OCI-LY1 (cell line): ENCODE data around the gene AIF1L.

ENCODE experiments used
- H2AFZ ChIP-seq: fragments of 200-600 bp; sonication (generic), shearing (Covaris generic); 2 replicates; pipeline ENCODE4 v1.6.0; 2014; ENCODE audit warnings: antibody characterized with exemption, mild to moderate bottlenecking, low read length
- H3F3A ChIP-seq: fragments of 200-600 bp; sonication (generic), shearing (Covaris generic); 2 replicates; pipeline ENCODE4 v1.6.0; 2014; ENCODE audit warnings: mild to moderate bottlenecking, antibody characterized with exemption, low read length, moderate library complexity; ENCODE audit not compliant: insufficient read depth
- H3K27ac ChIP-seq: fragments of 200-600 bp; sonication (generic); 2 replicates; pipeline ENCODE4 v1.5.1; 2014; ENCODE audit warnings: low read length, mixed run types, mild to moderate bottlenecking, low read depth; ENCODE audit not compliant: poor library complexity, severe bottlenecking
- H3K27me3 ChIP-seq: fragments of 200-600 bp; sonication (generic); 2 replicates; pipeline ENCODE4 v1.6.0; 2014; ENCODE audit warnings: antibody characterized with exemption, mild to moderate bottlenecking, low read length, moderate library complexity; ENCODE audit not compliant: insufficient read depth
- H3K36me3 ChIP-seq: fragments of 200-600 bp; sonication (generic); 2 replicates; pipeline ENCODE4 v1.6.1; 2014; ENCODE audit warnings: mild to moderate bottlenecking, antibody characterized with exemption, low read length, moderate library complexity, mixed read lengths; ENCODE audit not compliant: insufficient read depth
- H3K4me1 ChIP-seq: fragments of 200-600 bp; sonication (generic); 2 replicates; pipeline ENCODE4 v1.5.1; 2014; ENCODE audit warnings: mild to moderate bottlenecking, low read length, moderate library complexity; ENCODE audit not compliant: insufficient read depth, severe bottlenecking
- H3K4me2 ChIP-seq: fragments of 200-600 bp; sonication (generic), shearing (Covaris generic); 2 replicates; pipeline ENCODE4 v1.6.1; 2014; ENCODE audit warnings: low read length
- H3K4me3 ChIP-seq: fragments of 200-600 bp; sonication (generic); 2 replicates; pipeline ENCODE4 v1.5.1; 2014; ENCODE audit warnings: low read length, low read depth, mild to moderate bottlenecking, mixed read lengths; ENCODE audit not compliant: poor library complexity, severe bottlenecking
- H3K79me2 ChIP-seq: fragments of 200-600 bp; shearing (Covaris generic); 2 replicates; pipeline ENCODE4 v1.6.1; 2016; ENCODE audit warnings: mixed run types, low read length, mixed read lengths; ENCODE audit not compliant: insufficient read depth
- H3K9ac ChIP-seq: fragments of 200-600 bp; sonication (generic), shearing (Covaris generic); 2 replicates; pipeline ENCODE4 v1.6.1; 2014; ENCODE audit warnings: mild to moderate bottlenecking, low read length, mixed read lengths
- H3K9me2 ChIP-seq: fragments of 200-600 bp; sonication (generic), shearing (Covaris generic); 2 replicates; pipeline ENCODE4 v1.6.1; 2014; ENCODE audit warnings: low read depth, mild to moderate bottlenecking, low read length, mixed read lengths
- H3K9me3 ChIP-seq: fragments of 200-600 bp; shearing (Covaris generic); 2 replicates; pipeline ENCODE4 v1.6.1; 2014; ENCODE audit warnings: low read length, mixed read lengths
- H4K20me1 ChIP-seq: fragments of 200-600 bp; sonication (generic), shearing (Covaris generic); 2 replicates; pipeline ENCODE4 v1.6.0; 2016; ENCODE audit warnings: mild to moderate bottlenecking, low read length; ENCODE audit not compliant: insufficient read depth
- CTCF ChIP-seq: fragments of 200-600 bp; sonication (generic), shearing (Covaris generic); IDR thresholded peaks from 2 replicates; pipeline ENCODE4 v1.5.1; 2017; ENCODE audit warnings: mild to moderate bottlenecking, antibody characterized with exemption, low read length, moderate library complexity, mixed read lengths
- EZH2 ChIP-seq: fragments of 200-600 bp; sonication (generic), shearing (Covaris generic); IDR thresholded peaks from 2 replicates; pipeline ENCODE4 v1.8.0; 2017; ENCODE audit warnings: borderline replicate concordance, mixed run types, mild to moderate bottlenecking, antibody characterized with exemption, low read length, moderate library complexity, mixed read lengths

Gene AIF1L

GRCh38 chr9:131116281-131117120, 20.2 kb downstream of the AIF1L start:
- no peaks in the 10 kb centered on the region for H3F3A ChIP-seq
- H3K9me2 ChIP-seq: no peaks in the 10 kb centered on the region
- no peak overlapping the region for H2AFZ ChIP-seq
- no peak overlapping the region for H3K4me3 ChIP-seq
- H3K9me3 ChIP-seq: no peaks in the 10 kb centered on the region
- TF ChIP-seq EZH2: no peak
- TF ChIP-seq CTCF: no peak
- no peaks in the 10 kb centered on the region for H3K79me2 ChIP-seq
- H3K4me2 ChIP-seq: no peak overlapping the region
- H3K4me1 ChIP-seq: no peaks in the 10 kb centered on the region
- H3K9ac ChIP-seq: no peak overlapping the region
- no peaks in the 10 kb centered on the region for H4K20me1 ChIP-seq
- peaks cover 11% of the 10 kb centered on the region; the same call in 1 of the 2 replicates for H3K27me3 ChIP-seq
- no peak overlapping the region for H3K27ac ChIP-seq
- no peaks in the 10 kb centered on the region for H3K36me3 ChIP-seq

GRCh38 chr9:131117121-131117761, 20.9 kb downstream of the AIF1L start:
- Histone ChIP-seq H4K20me1 (no peaks in the 10 kb centered on the region), H3K4me3 (no peak overlapping the region), H2AFZ (no peak overlapping the region), H3K36me3 (no peaks in the 10 kb centered on the region), H3K27me3 (peaks cover 11% of the 10 kb centered on the region; the same call in 1 of the 2 replicates), H3F3A (no peaks in the 10 kb centered on the region), H3K9ac (no peak overlapping the region), H3K4me1 (no peaks in the 10 kb centered on the region), H3K9me3 (no peaks in the 10 kb centered on the region), H3K27ac (no peak overlapping the region), H3K79me2 (no peaks in the 10 kb centered on the region), H3K4me2 (no peak overlapping the region), H3K9me2 (no peaks in the 10 kb centered on the region)
- TF ChIP-seq EZH2 (no peak), CTCF (no peak)

DNA sequence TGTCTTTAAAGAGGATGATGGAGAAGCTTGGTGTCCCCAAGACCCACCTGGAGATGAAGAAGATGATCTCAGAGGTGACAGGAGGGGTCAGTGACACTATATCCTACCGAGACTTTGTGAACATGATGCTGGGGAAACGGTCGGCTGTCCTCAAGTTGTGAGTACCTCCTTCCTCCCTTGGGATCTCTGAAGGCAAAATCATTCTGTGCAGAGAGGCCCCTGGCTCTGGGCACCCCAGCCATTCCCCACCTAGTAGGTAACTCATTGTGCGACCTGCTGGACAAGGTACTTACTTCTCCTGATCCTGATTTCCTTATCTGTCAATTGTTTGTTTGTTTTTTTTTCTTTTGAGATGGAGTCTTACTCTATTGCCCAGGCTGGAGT, 21.4 kb downstream of the AIF1L start:
- Histone ChIP-seq H3K79me2 (no peaks in the 10 kb centered on the region), H3K4me2 (no peak overlapping the region), H4K20me1 (no peaks in the 10 kb centered on the region), H3K4me1 (no peaks in the 10 kb centered on the region), H3K9ac (no peak overlapping the region), H3K36me3 (no peaks in the 10 kb centered on the region), H3K27me3 (peaks cover 11% of the 10 kb centered on the region; the same call in 1 of the 2 replicates), H3K9me2 (no peaks in the 10 kb centered on the region), H3K27ac (no peak overlapping the region), H3K4me3 (no peak overlapping the region), H3K9me3 (no peaks in the 10 kb centered on the region), H2AFZ (no peak overlapping the region), H3F3A (no peaks in the 10 kb centered on the region)
- TF ChIP-seq CTCF (no peak), EZH2 (no peak)
